HG03196 (cell line): ENCODE results near the gene SLX1A.
"Not testable (repeated sequence)": the region's sequence is repeated elsewhere in the genome, so short reads cannot be mapped to it uniquely, and the experiment has no call there.

Source experiments
- ATAC-seq: cut with Tn5 transposase; IDR thresholded peaks from one replicate; pipeline ENCODE4 v1.9.1; 2021; ENCODE audit not compliant: unreplicated experiment

The SLX1A gene

GRCh38 chr16:30184096-30184890 is 9.4 kb upstream of the SLX1A start:
- ATAC-seq = peak; percentile 39

- no peak for ATAC-seq
These were observed 8.6 kb upstream of the SLX1A start for GRCh38 chr16:30184891-30185682.

GRCh38 chr16:30185683-30186421 is 7.8 kb upstream of the SLX1A start:
- ATAC-seq = no peak

GRCh38 chr16:30186444-30186781 is 7.3 kb upstream of the SLX1A start:
- ATAC-seq = no peak

GRCh38 chr16:30186782-30187555 is 6.7 kb upstream of the SLX1A start:
- ATAC-seq = no peak

- ATAC-seq = no peak
These were observed 6.2 kb upstream of the SLX1A start for GRCh38 chr16:30187556-30187865.

- ATAC-seq = no peak
These were observed 5.6 kb upstream of the SLX1A start for GRCh38 chr16:30187971-30188561.

GRCh38 chr16:30191158-30191557 is 2.5 kb upstream of the SLX1A start:
- not testable (repeated sequence) for ATAC-seq

GRCh38 chr16:30193098-30193497 is 577 bp upstream of the SLX1A start:
- not testable (repeated sequence) for ATAC-seq

GRCh38 chr16:30194172-30194925 is 674 bp downstream of the SLX1A start:
- peak; percentile 47 for ATAC-seq

- ATAC-seq = not testable (repeated sequence)
These were observed 3.3 kb downstream of the SLX1A start for GRCh38 chr16:30197001-30197400.

- not testable (repeated sequence) for ATAC-seq
These were observed 5.4 kb downstream of the SLX1A start, which contains the start of gene SULT1A3 for GRCh38 chr16:30199049-30199448. Gene SULT1A3 (plus strand): TSS chr16:30199255. CDS start chr16:30200729, 1,474 bp downstream.

- ATAC-seq = not testable (repeated sequence)
These were observed 6.1 kb downstream of the SLX1A start for GRCh38 chr16:30199608-30200343.

- not testable (repeated sequence) for ATAC-seq
These were observed 12.0 kb downstream of the SLX1A start for GRCh38 chr16:30205541-30206236.

- ATAC-seq = not testable (repeated sequence)
These were observed 12.6 kb downstream of the SLX1A start for GRCh38 chr16:30206252-30206651.

- ATAC-seq = not testable (repeated sequence)
These were observed 13.5 kb downstream of the SLX1A start for GRCh38 chr16:30207063-30207704.

GRCh38 chr16:30209032-30209431 is 15.4 kb downstream of the SLX1A start:
- ATAC-seq = not testable (repeated sequence)

- not testable (repeated sequence) for ATAC-seq
These were observed 17.7 kb downstream of the SLX1A start for GRCh38 chr16:30211414-30211813.
